Hepatocyte (in vitro differentiated cells): ENCODE data around the gene SOAT2. TPM values are rescaled to one million over a fixed set of nuclear protein-coding genes. Genes with fewer than 3 reads are reported as not detected.

Experiments
- DNase-seq: peaks from one replicate; pipeline ENCODE4 v3.0.0-alpha.2; 2016; ENCODE audit warnings: low spot score
- H2AFZ ChIP-seq: fragments of 200-600 bp; sonication (generic); 2 replicates; pipeline ENCODE4 v1.6.0; 2016; ENCODE audit warnings: antibody characterized with exemption, mild to moderate bottlenecking
- H3K27ac ChIP-seq: fragments of 200-600 bp; sonication (generic); 2 replicates; pipeline ENCODE4 v1.5.1; 2016; ENCODE audit warnings: mild to moderate bottlenecking
- H3K27me3 ChIP-seq: fragments of 200-600 bp; sonication (generic); 2 replicates; pipeline ENCODE4 v1.6.1; 2016
- H3K36me3 ChIP-seq: fragments of 200-600 bp; sonication (generic); replicated peaks from 2 replicates; pipeline ENCODE4 v1.5.1; 2016; ENCODE audit warnings: low read depth; ENCODE audit not compliant: insufficient read depth
- H3K4me1 ChIP-seq: fragments of 200-600 bp; sonication (generic); 2 replicates; pipeline ENCODE4 v1.5.1; 2016; ENCODE audit warnings: mild to moderate bottlenecking, moderate library complexity; ENCODE audit not compliant: insufficient read depth
- H3K4me2 ChIP-seq: fragments of 200-600 bp; sonication (generic); 2 replicates; pipeline ENCODE4 v1.6.0; 2016
- H3K4me3 ChIP-seq: fragments of 200-600 bp; sonication (generic); 2 replicates; pipeline ENCODE4 v1.5.1; 2016; ENCODE audit warnings: mild to moderate bottlenecking
- H3K79me2 ChIP-seq: fragments of 200-600 bp; sonication (generic); 2 replicates; pipeline ENCODE4 v1.6.0; 2017; ENCODE audit warnings: mild to moderate bottlenecking
- H3K9me2 ChIP-seq: fragments of 200-600 bp; sonication (generic); replicated peaks from 2 replicates; pipeline ENCODE4 v1.6.0; 2017; ENCODE audit warnings: mild to moderate bottlenecking; ENCODE audit not compliant: insufficient read depth
- H3K9me3 ChIP-seq: fragments of 200-600 bp; sonication (generic); 2 replicates; pipeline ENCODE4 v1.5.1; 2016; ENCODE audit warnings: low read depth, mild to moderate bottlenecking
- H4K20me1 ChIP-seq: fragments of 200-600 bp; sonication (generic); 2 replicates; pipeline ENCODE4 v1.6.0; 2016; ENCODE audit warnings: mild to moderate bottlenecking; ENCODE audit not compliant: insufficient read depth, poor library complexity, severe bottlenecking
- CTCF ChIP-seq: fragments of 200-600 bp; sonication (generic); IDR thresholded peaks from 2 replicates; pipeline ENCODE4 v1.5.1; 2016; ENCODE audit warnings: antibody characterized with exemption, mild to moderate bottlenecking; ENCODE audit not compliant: poor library complexity
- EZH2 ChIP-seq: fragments of 200-600 bp; sonication (generic); IDR thresholded peaks from 2 replicates; pipeline ENCODE4 v1.6.1; 2016; ENCODE audit warnings: antibody characterized with exemption, mild to moderate bottlenecking, borderline replicate concordance
- EZH2phosphoT487 ChIP-seq: fragments of 200-600 bp; sonication (generic); IDR thresholded peaks from one replicate; pipeline ENCODE4 v1.6.1; 2018; ENCODE audit warnings: antibody characterized with exemption, mild to moderate bottlenecking, low read depth, moderate library complexity; ENCODE audit not compliant: unreplicated experiment, severe bottlenecking
- WGBS: methylation state at CpG from one replicate; pipeline ENCODE4 v1.1.6; 2016; ENCODE audit warnings: low lambda C conversion rate; ENCODE audit errors: missing lambda C conversion rate; 5-methylcytosine and 5-hydroxymethylcytosine counted together
- polyA plus RNA-seq: library from polyadenylated mRNA; unstranded; fragments of >200 nt; fragmentation: Nextera tagmentation; extraction: Ambion mirVana; gene quantifications from 2 replicates; pipeline ENCODE4 v1.2.1, GENCODE V29; 2016
- total RNA-seq: library from RNA; depleted of rRNA; stranded (reverse); fragments of >200 nt; gene quantifications from 2 replicates; pipeline ENCODE4 v1.2.3, GENCODE V29; 2014

Gene SOAT2
- total and polyA plus RNA-seq, 2 experiments from 2014 or later: 21.8 to 29.4 TPM

- no peaks in the 10 kb centered on the region for H4K20me1 ChIP-seq
- H3K27ac ChIP-seq: no peak overlapping the region
- no peaks in the 10 kb centered on the region for H3K36me3 ChIP-seq
- 87% methylated on average over 13 of the region's 13 CpGs for WGBS
- no peak overlapping the region for H3K4me3 ChIP-seq
- H2AFZ ChIP-seq: no peak overlapping the region
- no peaks in the 10 kb centered on the region for H3K27me3 ChIP-seq
- H3K4me1 ChIP-seq: peaks cover 7% of the 10 kb centered on the region
- H3K4me2 ChIP-seq: no peak overlapping the region
- H3K79me2 ChIP-seq: no peaks in the 10 kb centered on the region
- H3K9me3 ChIP-seq: no peaks in the 10 kb centered on the region
- H3K9me2 ChIP-seq: no peaks in the 10 kb centered on the region
- DNase-seq: peak; percentile 15
- no peak for TF ChIP-seq EZH2
- TF ChIP-seq CTCF: no peak
- TF ChIP-seq EZH2phosphoT487: no peak
These were observed 39.3 kb upstream of the SOAT2 start for GRCh38 chr12:53063708-53064612.

GRCh38 chr12:53064613-53065436 is 38.5 kb upstream of the SOAT2 start:
- Histone ChIP-seq H3K27me3 (no peaks in the 10 kb centered on the region), H3K27ac (no peak overlapping the region), H3K36me3 (no peaks in the 10 kb centered on the region), H3K4me2 (no peak overlapping the region), H4K20me1 (no peaks in the 10 kb centered on the region), H3K9me3 (no peaks in the 10 kb centered on the region), H3K4me1 (peaks cover 7% of the 10 kb centered on the region), H2AFZ (no peak overlapping the region), H3K9me2 (no peaks in the 10 kb centered on the region), H3K4me3 (no peak overlapping the region), H3K79me2 (no peaks in the 10 kb centered on the region)
- whole genome bisulfite sequencing: 95% methylated on average over 11 of the region's 11 CpGs
- no peak for TF ChIP-seq CTCF
- no peak for TF ChIP-seq EZH2phosphoT487
- no peak for TF ChIP-seq EZH2
- DNase-seq: no peak

- 80% methylated on average over 7 of the region's 7 CpGs for WGBS
- TF ChIP-seq EZH2phosphoT487 (no peak), EZH2 (no peak), CTCF (no peak)
- Histone ChIP-seq H3K36me3 (no peaks in the 10 kb centered on the region), H3K9me3 (no peaks in the 10 kb centered on the region), H3K4me2 (no peak overlapping the region), H3K4me1 (peaks cover 7% of the 10 kb centered on the region), H3K4me3 (no peak overlapping the region), H3K9me2 (no peaks in the 10 kb centered on the region), H3K79me2 (no peaks in the 10 kb centered on the region), H3K27ac (no peak overlapping the region), H4K20me1 (no peaks in the 10 kb centered on the region), H3K27me3 (no peaks in the 10 kb centered on the region), H2AFZ (no peak overlapping the region)
- no peak for DNase-seq
These were observed 37.8 kb upstream of the SOAT2 start for GRCh38 chr12:53065470-53065869.
